NT2/D1 (cell line): ENCODE measurements around the gene RTKN.
A peak's percentile ranks its signal among the peaks of the same experiment; 100 is the strongest.
"Not testable (repeated sequence)": the region's sequence is repeated elsewhere in the genome, so short reads cannot be mapped to it uniquely, and the experiment has no call there.

Source experiments
- DNase-seq: peaks from one replicate; pipeline ENCODE4 v3.0.0-alpha.2; 2011; ENCODE audit warnings: low read depth, low spot score
- H3K27me3 ChIP-seq: 2 replicates; pipeline ENCODE4 v1.6.0; 2011; ENCODE audit warnings: mild to moderate bottlenecking; ENCODE audit not compliant: insufficient read length, insufficient read depth
- H3K36me3 ChIP-seq: 2 replicates; pipeline ENCODE4 v1.6.1; 2011; ENCODE audit warnings: mild to moderate bottlenecking, low read length, mixed read lengths; ENCODE audit not compliant: insufficient read depth, insufficient read length
- H3K4me1 ChIP-seq: 2 replicates; pipeline ENCODE4 v1.5.1; 2011; ENCODE audit not compliant: insufficient read depth, insufficient read length
- H3K4me3 ChIP-seq: 2 replicates; pipeline ENCODE4 v1.5.1; 2011; ENCODE audit warnings: low read depth; ENCODE audit not compliant: insufficient read length
- H3K9ac ChIP-seq: 2 replicates; pipeline ENCODE4 v1.6.0; 2011; ENCODE audit warnings: low read depth; ENCODE audit not compliant: insufficient read length
- H3K9me3 ChIP-seq: 2 replicates; pipeline ENCODE4 v1.5.1; 2011; ENCODE audit warnings: mild to moderate bottlenecking, low read length; ENCODE audit not compliant: insufficient read depth
- SUZ12 ChIP-seq: IDR thresholded peaks from 2 replicates; pipeline ENCODE4 v1.6.1; 2011; ENCODE audit not compliant: insufficient read length, insufficient read depth; ENCODE audit errors: extremely low read depth
- YY1 ChIP-seq: IDR thresholded peaks from 2 replicates; pipeline ENCODE4 v1.6.1; 2011; ENCODE audit not compliant: insufficient read length, insufficient read depth
- ZNF274 ChIP-seq: IDR thresholded peaks from 2 replicates; pipeline ENCODE4 v1.6.1; 2011; ENCODE audit warnings: mild to moderate bottlenecking, low read depth, low read length

RTKN gene

DNA sequence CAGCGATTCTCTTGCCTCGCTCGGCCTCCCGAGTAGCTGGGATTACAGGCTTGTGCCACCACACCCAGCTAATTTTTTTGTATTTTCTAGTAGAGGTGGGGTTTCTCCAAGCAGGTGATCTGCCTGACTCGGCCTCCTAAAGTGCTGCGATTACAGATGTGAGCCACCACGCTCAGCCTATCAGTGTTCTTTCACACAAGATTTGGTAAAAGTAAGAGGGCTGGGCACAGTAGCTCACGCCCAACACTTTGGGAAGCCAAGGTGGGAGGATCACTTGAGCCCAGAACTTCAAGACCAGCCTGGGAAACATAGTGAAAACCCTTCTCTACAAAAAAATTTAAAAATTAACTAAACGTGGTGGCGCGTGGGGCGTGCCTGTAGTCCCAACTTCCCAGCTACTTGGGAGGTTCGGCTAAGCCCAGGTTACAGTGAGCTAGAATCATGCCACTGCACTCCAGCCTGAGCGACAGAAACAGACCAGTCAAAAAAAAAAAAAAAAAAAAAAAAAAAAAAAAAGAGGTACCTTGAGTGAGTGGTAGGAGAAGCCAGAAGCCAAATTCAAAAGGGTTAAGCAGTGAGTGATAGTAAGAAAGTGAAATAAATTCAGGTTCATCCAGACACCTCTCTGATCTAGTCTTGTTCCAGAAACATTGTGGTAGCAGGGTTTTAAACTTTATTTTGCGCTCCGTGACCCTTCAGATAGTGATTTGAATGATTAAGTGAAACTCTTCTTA lies 29.8 kb upstream of the RTKN start:
- DNase-seq = no peak

DNA sequence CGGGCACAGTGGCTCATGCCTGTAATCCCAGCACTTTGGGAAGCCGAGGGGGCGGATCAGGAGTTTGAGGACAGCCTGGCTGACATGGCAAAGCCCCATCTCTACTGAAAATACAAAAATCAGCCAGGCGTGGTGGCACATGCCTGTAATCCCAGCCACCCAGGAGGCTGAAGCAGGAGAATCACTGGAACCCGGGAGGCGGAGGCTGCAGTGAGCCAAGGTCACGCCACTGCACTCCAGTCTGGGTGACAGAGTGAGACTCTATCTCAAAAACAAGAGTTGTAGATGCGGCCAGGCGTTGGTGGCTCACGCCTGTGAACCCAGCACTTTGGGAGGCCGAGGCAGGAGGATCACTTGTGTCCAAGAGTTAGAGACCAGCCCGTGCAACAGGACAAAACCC lies 29.0 kb upstream of the RTKN start:
- DNase-seq, H3K4me1 ChIP-seq, H3K9ac ChIP-seq, H3K9me3 ChIP-seq, H3K27me3 ChIP-seq, H3K4me3 ChIP-seq: not testable (repeated sequence)
- peaks cover 17% of the 10 kb centered on the region for H3K36me3 ChIP-seq

More for the DNA sequence above, 29.8 kb upstream of the RTKN start:
- H3K9ac ChIP-seq = peak overlapping the region; percentile 99
- no peaks in the 10 kb centered on the region for H3K27me3 ChIP-seq
- peak overlapping the region; percentile 92 for H3K4me3 ChIP-seq
- no peaks in the 10 kb centered on the region for H3K4me1 ChIP-seq
- TF ChIP-seq YY1 = no peak
- no peak for TF ChIP-seq ZNF274
- no peak for TF ChIP-seq SUZ12
- no peaks in the 10 kb centered on the region for H3K9me3 ChIP-seq
- peaks cover 23% of the 10 kb centered on the region for H3K36me3 ChIP-seq

DNA sequence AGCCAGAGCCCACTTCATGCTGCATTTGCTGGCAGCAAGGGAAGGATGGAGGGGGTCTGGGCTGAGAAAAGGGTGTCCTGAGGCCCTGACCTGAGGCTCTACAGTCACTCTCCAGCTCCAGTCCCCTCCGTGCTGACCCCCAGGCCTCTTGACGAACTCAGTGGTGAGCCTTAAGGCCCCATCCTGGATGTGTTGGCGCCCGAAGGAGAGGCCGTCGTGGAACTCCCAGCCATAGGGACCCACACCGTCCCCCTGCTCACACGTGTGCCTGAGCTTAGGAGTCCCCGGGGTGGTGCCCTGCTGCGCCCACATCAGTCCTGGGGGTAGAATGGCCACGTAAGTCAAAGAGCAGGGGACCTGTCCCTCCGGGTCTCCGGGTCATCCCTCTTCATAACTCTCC lies 22.7 kb upstream of the RTKN start:
- TF ChIP-seq ZNF274 (no peak), SUZ12 (no peak), YY1 (no peak)
- H3K9me3 ChIP-seq = no peaks in the 10 kb centered on the region
- peaks cover 29% of the 10 kb centered on the region for H3K36me3 ChIP-seq
- peak overlapping the region; percentile 80 for H3K4me3 ChIP-seq
- DNase-seq = no peak
- H3K27me3 ChIP-seq = no peaks in the 10 kb centered on the region
- H3K4me1 ChIP-seq = no peaks in the 10 kb centered on the region
- peak overlapping the region; percentile 89 for H3K9ac ChIP-seq

DNA sequence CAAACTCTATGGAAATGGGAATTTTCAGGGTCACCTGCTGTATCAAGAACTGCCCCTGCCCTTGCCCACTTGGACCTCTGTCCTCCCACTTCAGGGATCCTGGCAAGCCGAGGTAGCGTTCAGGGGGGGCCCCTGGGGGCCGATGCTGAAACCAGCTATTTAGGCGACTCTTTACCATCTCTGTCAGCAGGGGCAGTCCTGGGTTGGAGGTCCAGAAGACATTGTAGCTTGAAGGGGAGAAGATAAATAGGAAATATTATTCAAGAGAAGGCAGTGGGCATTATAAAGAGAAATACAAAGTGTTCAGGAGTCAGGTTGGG lies 21.0 kb upstream of the RTKN start:
- Histone ChIP-seq H3K9me3 (no peaks in the 10 kb centered on the region), H3K4me1 (no peaks in the 10 kb centered on the region), H3K9ac (no peak overlapping the region), H3K36me3 (peaks cover 29% of the 10 kb centered on the region), H3K4me3 (no peak overlapping the region), H3K27me3 (no peaks in the 10 kb centered on the region)
- TF ChIP-seq SUZ12 (no peak), ZNF274 (no peak), YY1 (no peak)
- DNase-seq = no peak

DNA sequence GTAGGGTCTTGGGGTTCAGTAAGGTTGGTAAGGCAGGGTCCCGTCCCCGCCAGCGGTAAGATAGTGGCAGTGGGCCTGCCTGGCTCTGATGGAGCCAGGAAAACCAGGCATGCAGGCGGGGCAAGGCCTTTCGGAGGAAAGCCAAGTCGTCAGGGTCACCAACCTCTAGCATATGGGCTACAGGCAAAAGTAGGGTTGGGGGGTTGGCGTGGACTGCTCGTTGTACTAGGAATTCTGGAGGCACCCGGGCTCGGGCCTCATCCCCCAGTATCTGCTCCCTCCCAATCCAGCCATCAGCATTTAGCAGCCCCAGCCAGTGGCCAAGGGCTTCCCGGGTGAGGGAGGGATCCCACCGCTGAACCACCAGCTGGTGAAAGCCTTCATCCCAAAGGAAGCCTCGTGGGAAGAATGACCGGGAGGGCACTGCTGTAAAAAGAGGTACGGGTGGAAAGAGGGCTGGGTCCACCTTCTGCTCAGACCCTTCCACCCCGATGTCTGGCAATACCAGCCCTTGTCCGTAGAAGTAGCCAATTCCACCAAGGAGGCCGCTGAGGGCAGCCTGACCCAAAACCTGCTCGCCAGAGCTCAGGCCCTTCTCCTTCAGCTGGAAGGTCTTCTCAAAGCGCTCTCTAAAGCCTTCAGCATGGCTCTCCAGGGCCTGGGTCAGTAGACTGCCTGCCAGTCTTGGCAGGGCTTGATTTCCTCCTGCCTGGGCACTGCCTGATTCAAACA lies 20.5 kb upstream of the RTKN start:
- DNase-seq = no peak
- Histone ChIP-seq H3K9me3 (no peaks in the 10 kb centered on the region), H3K9ac (no peak overlapping the region), H3K27me3 (no peaks in the 10 kb centered on the region), H3K36me3 (peaks cover 29% of the 10 kb centered on the region), H3K4me1 (no peaks in the 10 kb centered on the region), H3K4me3 (no peak overlapping the region)
- TF ChIP-seq ZNF274 (no peak), YY1 (no peak)

DNA sequence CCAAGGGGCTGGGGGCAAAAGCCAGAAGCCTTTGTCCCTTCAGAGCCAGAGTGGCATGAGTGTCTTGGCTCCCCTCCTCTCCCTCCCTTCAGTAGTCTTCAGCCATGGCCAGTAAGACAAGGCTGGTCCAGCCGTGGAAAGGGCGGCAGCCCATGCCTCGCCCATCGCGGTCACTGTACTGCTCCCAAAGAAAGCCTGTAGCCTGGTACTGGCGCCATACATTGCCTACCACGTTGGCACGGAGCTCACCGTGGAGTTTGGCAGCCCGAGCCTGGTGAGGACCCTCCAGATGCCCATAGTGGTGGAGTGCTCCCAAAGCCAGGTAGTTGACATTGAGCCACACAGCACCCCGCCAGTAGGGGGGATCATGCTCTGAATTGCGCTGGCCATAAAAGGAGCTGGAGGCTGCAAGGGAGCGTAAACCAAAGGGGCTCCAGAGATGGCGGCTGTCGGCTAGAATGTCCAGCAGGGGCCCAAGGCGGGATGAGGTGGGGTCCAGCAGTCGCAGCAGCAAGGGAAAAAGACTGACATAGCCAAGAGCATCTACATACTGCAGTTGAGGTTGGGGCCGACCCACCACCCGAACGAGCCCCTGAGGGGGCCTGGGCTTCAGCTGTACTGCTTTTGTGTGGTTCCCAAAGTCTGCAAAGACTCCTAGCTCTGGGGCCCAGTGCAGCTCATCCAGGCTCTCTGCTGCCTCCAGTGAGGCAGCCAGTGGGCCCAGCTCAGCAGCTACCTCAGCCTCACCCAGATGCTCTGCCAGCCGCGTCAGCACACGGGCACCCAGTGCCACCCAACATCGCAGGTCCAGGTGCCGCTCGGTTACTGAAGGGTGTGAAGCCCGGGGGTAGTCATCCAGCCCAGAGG lies 19.7 kb upstream of the RTKN start:
- Histone ChIP-seq H3K36me3 (peaks cover 29% of the 10 kb centered on the region), H3K27me3 (no peaks in the 10 kb centered on the region), H3K4me1 (no peaks in the 10 kb centered on the region), H3K9ac (no peak overlapping the region), H3K9me3 (no peaks in the 10 kb centered on the region), H3K4me3 (no peak overlapping the region)
- TF ChIP-seq ZNF274 = no peak
- TF ChIP-seq YY1 = no peak
- TF ChIP-seq SUZ12 = no peak
- DNase-seq = no peak

DNA sequence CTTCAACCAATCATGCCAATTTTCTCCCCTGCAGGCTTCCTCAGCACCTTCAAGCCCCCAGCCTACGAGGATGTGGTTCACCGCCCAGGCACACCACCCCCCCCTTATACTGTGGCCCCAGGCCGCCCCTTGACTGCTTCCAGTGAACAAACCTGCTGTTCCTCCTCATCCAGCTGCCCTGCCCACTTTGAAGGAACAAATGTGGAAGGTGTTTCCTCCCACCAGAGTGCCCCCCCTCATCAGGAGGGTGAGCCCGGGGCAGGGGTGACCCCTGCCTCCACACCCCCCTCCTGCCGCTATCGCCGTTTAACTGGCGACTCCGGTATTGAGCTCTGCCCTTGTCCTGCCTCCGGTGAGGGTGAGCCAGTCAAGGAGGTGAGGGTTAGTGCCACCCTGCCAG lies 18.4 kb upstream of the RTKN start:
- not testable (repeated sequence) for H3K9ac ChIP-seq

DNA sequence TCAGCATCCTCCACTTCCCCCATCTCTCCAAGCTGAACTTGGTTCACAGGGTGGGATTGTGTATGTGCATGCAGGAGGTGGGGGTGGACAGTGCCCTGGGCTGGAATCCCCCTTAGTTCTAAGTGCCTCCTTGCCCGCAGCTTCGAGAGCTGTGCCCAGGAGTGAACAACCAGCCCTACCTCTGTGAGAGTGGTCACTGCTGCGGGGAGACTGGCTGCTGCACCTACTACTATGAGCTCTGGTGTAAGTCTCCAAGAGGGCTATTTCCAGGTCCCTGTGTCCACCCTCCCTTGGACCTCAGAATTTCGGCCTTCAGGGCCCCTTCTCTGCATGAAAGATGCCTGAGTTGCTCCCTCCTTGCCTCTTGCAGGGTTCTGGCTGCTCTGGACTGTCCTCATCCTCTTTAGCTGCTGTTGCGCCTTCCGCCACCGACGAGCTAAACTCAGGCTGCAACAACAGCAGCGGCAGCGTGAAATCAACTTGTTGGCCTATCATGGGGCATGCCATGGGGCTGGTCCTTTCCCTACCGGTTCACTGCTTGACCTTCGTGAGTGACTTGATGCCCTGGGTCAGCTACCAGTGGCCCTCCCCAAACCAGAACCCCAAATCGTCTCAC lies 17.9 kb upstream of the RTKN start:
- H3K27me3 ChIP-seq, H3K4me3 ChIP-seq: not testable (repeated sequence)
- peak overlapping the region; percentile 38 for H3K9ac ChIP-seq

More for the DNA sequence above, 18.4 kb upstream of the RTKN start:
- not testable (repeated sequence) for H3K27me3 ChIP-seq, DNase-seq, H3K4me3 ChIP-seq, H3K4me1 ChIP-seq, H3K9me3 ChIP-seq
- H3K36me3 ChIP-seq = peaks cover 35% of the 10 kb centered on the region

More for the DNA sequence above, 17.9 kb upstream of the RTKN start:
- H3K9me3 ChIP-seq, DNase-seq, H3K4me1 ChIP-seq: not testable (repeated sequence)
- H3K36me3 ChIP-seq = peaks cover 35% of the 10 kb centered on the region
